ENCODE data around the gene ARID4A.
"Not testable (repeated sequence)": the region's sequence is repeated elsewhere in the genome, so short reads cannot be mapped to it uniquely, and the experiment has no call there.

Gene ARID4A

GRCh38 chr14:58305730-58306129 is 7.4 kb downstream of the ARID4A start:
- Histone ChIP-seq H3K9me3 (ENCODE audit: control insufficient read depth, low read length) (no peaks in the 10 kb centered on the region), H3K4me3 (ENCODE audit: insufficient read depth, low read depth, low read length, poor library complexity, severe bottlenecking) (no peak overlapping the region), H3K27me3 (replicated peaks; ENCODE audit: control insufficient read depth, insufficient read depth, low read length, poor library complexity, severe bottlenecking) (no peaks in the 10 kb centered on the region), H3K36me3 (ENCODE audit: control insufficient read depth, insufficient read depth, low read length) (peaks cover 19% of the 10 kb centered on the region), H3K4me1 (ENCODE audit: control insufficient read depth, insufficient read depth, low read length, poor library complexity, severe bottlenecking) (peaks cover 4% of the 10 kb centered on the region), H3K27ac (ENCODE audit: insufficient read depth, low read length, poor library complexity, severe bottlenecking) (no peak overlapping the region)
- DNase-seq = no peak

DNA sequence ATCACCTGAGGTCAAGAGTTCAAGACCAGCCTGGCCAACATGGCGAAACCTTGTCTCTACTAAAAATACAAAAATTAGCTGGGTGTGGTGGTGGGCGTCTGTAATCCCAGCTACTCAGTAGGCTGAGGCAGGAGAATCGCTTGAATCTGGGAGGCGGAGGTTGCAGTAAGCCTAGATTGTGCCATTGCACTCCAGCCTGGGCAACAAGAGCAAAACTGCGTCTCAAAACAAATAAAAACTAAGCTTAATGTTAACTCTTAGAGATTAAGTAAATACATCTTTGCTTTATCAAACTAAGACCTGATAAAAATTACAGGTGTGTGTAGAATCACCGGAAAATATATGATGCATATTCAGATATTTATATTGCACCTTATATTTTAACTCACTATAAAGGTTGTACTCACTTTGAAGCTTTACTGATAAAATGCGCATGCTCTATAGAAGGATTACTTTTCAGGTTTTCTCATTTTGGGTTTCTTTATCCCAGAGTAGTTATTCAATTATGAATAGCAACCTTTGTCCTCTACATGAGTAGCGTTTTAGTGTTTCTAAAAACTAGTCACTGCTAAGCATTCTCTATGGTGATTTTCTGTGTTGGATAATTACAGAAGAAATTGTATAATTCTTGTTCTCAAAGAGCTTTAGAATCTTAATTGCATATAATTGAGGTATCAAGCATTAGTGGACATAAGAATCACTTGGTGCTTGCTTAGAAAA is 9.4 kb downstream of the ARID4A start:
- H3K27ac ChIP-seq (ENCODE audit: insufficient read depth, low read length, poor library complexity, severe bottlenecking) = no peak overlapping the region
- H3K4me3 ChIP-seq (ENCODE audit: insufficient read depth, low read depth, low read length, poor library complexity, severe bottlenecking) = no peak overlapping the region
- H3K27me3 ChIP-seq (replicated peaks; ENCODE audit: control insufficient read depth, insufficient read depth, low read length, poor library complexity, severe bottlenecking) = no peaks in the 10 kb centered on the region
- H3K9me3 ChIP-seq (ENCODE audit: control insufficient read depth, low read length) = no peaks in the 10 kb centered on the region
- no peak for DNase-seq
- H3K4me1 ChIP-seq (ENCODE audit: control insufficient read depth, insufficient read depth, low read length, poor library complexity, severe bottlenecking) = peaks cover 4% of the 10 kb centered on the region
- H3K36me3 ChIP-seq (ENCODE audit: control insufficient read depth, insufficient read depth, low read length) = peaks cover 19% of the 10 kb centered on the region

- Histone ChIP-seq H3K36me3 (ENCODE audit: control insufficient read depth, insufficient read depth, low read length) (peaks cover 18% of the 10 kb centered on the region), H3K27ac (ENCODE audit: insufficient read depth, low read length, poor library complexity, severe bottlenecking) (no peak overlapping the region)
Measured at GRCh38 chr14:58309086-58309485, 10.7 kb downstream of the ARID4A start.

GRCh38 chr14:58313699-58314098 is 15.3 kb downstream of the ARID4A start:
- no peak for DNase-seq
- Histone ChIP-seq H3K4me3 (ENCODE audit: insufficient read depth, low read depth, low read length, poor library complexity, severe bottlenecking) (no peak overlapping the region), H3K9me3 (ENCODE audit: control insufficient read depth, low read length) (no peaks in the 10 kb centered on the region), H3K27me3 (replicated peaks; ENCODE audit: control insufficient read depth, insufficient read depth, low read length, poor library complexity, severe bottlenecking) (no peaks in the 10 kb centered on the region), H3K4me1 (ENCODE audit: control insufficient read depth, insufficient read depth, low read length, poor library complexity, severe bottlenecking) (no peaks in the 10 kb centered on the region), H3K36me3 (ENCODE audit: control insufficient read depth, insufficient read depth, low read length) (peaks cover 21% of the 10 kb centered on the region), H3K27ac (ENCODE audit: insufficient read depth, low read length, poor library complexity, severe bottlenecking) (no peak overlapping the region)

More at GRCh38 chr14:58309086-58309485, 10.7 kb downstream of the ARID4A start:
- no peaks in the 10 kb centered on the region for H3K27me3 ChIP-seq (replicated peaks; ENCODE audit: control insufficient read depth, insufficient read depth, low read length, poor library complexity, severe bottlenecking)
- no peaks in the 10 kb centered on the region for H3K4me1 ChIP-seq (ENCODE audit: control insufficient read depth, insufficient read depth, low read length, poor library complexity, severe bottlenecking)
- no peak for DNase-seq
- no peaks in the 10 kb centered on the region for H3K9me3 ChIP-seq (ENCODE audit: control insufficient read depth, low read length)
- no peak overlapping the region for H3K4me3 ChIP-seq (ENCODE audit: insufficient read depth, low read depth, low read length, poor library complexity, severe bottlenecking)

GRCh38 chr14:58315606-58316005 is 17.3 kb downstream of the ARID4A start:
- Histone ChIP-seq H3K36me3 (ENCODE audit: control insufficient read depth, insufficient read depth, low read length) (peaks cover 27% of the 10 kb centered on the region), H3K9me3 (ENCODE audit: control insufficient read depth, low read length) (no peaks in the 10 kb centered on the region), H3K4me3 (ENCODE audit: insufficient read depth, low read depth, low read length, poor library complexity, severe bottlenecking) (no peak overlapping the region), H3K4me1 (ENCODE audit: control insufficient read depth, insufficient read depth, low read length, poor library complexity, severe bottlenecking) (no peaks in the 10 kb centered on the region), H3K27me3 (replicated peaks; ENCODE audit: control insufficient read depth, insufficient read depth, low read length, poor library complexity, severe bottlenecking) (no peaks in the 10 kb centered on the region), H3K27ac (ENCODE audit: insufficient read depth, low read length, poor library complexity, severe bottlenecking) (no peak overlapping the region)
- no peak for DNase-seq

DNA sequence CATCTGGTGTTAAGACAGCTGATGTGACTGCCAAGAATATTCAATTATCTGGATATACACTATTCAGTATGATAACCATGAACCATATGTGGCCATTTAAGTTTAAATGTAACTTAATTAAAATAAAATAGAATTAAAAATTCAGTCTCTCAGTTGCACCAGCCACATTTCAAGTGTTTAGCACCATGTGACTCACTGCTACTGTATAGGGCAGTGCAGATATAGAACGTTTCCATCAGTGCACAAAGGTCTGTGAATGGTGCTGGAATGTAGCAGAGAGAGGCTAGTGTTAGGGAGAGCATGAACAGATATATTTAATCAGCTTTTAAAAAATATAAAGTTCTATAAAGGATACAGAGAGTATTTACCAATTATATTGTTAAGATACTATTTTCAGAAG is 28.7 kb downstream of the ARID4A start:
- Histone ChIP-seq H3K4me3 (ENCODE audit: insufficient read depth, low read depth, low read length, poor library complexity, severe bottlenecking) (no peak overlapping the region), H3K27me3 (replicated peaks; ENCODE audit: control insufficient read depth, insufficient read depth, low read length, poor library complexity, severe bottlenecking) (no peaks in the 10 kb centered on the region), H3K36me3 (ENCODE audit: control insufficient read depth, insufficient read depth, low read length) (peaks cover 51% of the 10 kb centered on the region), H3K4me1 (ENCODE audit: control insufficient read depth, insufficient read depth, low read length, poor library complexity, severe bottlenecking) (peaks cover 4% of the 10 kb centered on the region), H3K27ac (ENCODE audit: insufficient read depth, low read length, poor library complexity, severe bottlenecking) (no peak overlapping the region), H3K9me3 (ENCODE audit: control insufficient read depth, low read length) (no peaks in the 10 kb centered on the region)
- no peak for DNase-seq

DNA sequence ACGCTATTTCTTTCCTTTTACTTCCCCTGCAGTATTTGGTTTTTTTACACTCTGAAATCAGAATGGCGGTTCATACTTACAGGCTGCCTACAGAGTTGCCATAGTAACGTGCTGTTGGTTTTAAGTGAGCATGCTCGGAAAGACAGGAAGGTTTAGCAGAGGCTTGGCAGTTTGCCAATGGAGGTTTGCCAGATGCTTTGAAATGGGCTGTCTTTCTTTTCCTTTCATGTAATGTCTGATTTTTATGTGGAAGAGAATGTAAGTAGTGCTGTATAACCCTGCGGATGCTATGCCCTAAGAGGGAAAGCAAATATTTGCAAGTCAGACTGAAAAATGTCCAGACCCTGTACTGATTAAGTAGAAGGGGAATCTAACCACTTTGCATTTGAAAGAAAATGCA is 32.8 kb downstream of the ARID4A start:
- H3K4me1 ChIP-seq (ENCODE audit: control insufficient read depth, insufficient read depth, low read length, poor library complexity, severe bottlenecking) = peaks cover 4% of the 10 kb centered on the region
- H3K36me3 ChIP-seq (ENCODE audit: control insufficient read depth, insufficient read depth, low read length) = peaks cover 39% of the 10 kb centered on the region
- H3K27me3 ChIP-seq (replicated peaks; ENCODE audit: control insufficient read depth, insufficient read depth, low read length, poor library complexity, severe bottlenecking) = no peaks in the 10 kb centered on the region
- peak overlapping the region; percentile 67 for H3K27ac ChIP-seq (ENCODE audit: insufficient read depth, low read length, poor library complexity, severe bottlenecking)
- no peak overlapping the region for H3K4me3 ChIP-seq (ENCODE audit: insufficient read depth, low read depth, low read length, poor library complexity, severe bottlenecking)
- no peaks in the 10 kb centered on the region for H3K9me3 ChIP-seq (ENCODE audit: control insufficient read depth, low read length)
- peak; percentile 79 to 88 (median 84) for DNase-seq

DNA sequence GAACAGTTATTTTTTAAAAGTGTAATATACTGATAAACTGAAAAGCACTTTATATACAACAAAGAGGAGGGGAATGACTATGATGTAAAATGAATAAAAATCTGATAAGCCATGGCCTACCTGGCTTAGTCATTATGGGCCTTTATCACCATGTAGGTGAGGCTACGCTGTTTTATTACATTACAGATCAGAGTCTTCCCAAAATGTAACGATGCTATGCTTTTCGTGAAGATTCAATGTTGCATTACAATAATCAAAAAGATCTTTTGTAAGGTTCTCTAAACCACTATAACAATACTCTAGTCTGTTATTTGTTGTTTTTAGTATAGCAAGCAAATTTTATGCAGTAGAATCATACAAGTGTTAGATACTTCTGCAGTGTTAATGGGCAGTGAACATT is 34.2 kb downstream of the ARID4A start:
- DNase-seq = no peak
- Histone ChIP-seq H3K27me3 (replicated peaks; ENCODE audit: control insufficient read depth, insufficient read depth, low read length, poor library complexity, severe bottlenecking) (no peaks in the 10 kb centered on the region), H3K9me3 (ENCODE audit: control insufficient read depth, low read length) (no peaks in the 10 kb centered on the region), H3K4me3 (ENCODE audit: insufficient read depth, low read depth, low read length, poor library complexity, severe bottlenecking) (no peak overlapping the region), H3K27ac (ENCODE audit: insufficient read depth, low read length, poor library complexity, severe bottlenecking) (no peak overlapping the region), H3K4me1 (ENCODE audit: control insufficient read depth, insufficient read depth, low read length, poor library complexity, severe bottlenecking) (peaks cover 4% of the 10 kb centered on the region), H3K36me3 (ENCODE audit: control insufficient read depth, insufficient read depth, low read length) (peaks cover 35% of the 10 kb centered on the region)

DNA sequence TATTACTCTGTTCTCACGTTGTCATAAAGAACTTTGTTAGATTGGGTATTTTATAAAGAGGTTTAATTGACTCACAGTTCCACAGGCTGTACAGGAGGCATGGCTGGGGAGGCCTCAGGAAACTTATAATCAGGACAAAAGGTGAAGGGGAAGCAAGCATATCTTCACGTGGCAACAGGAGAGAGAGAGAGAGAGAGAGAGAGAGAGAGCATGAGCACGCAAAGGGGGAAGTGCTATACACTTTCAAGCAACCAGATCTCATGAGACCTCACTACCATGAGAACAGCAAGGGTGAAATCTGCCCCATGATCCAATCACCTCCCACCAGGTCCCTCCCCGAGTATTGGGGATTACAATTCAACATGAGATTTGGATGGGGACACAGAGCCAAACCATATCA is 41.3 kb downstream of the ARID4A start:
- not testable (repeated sequence) for H3K9me3 ChIP-seq (ENCODE audit: control insufficient read depth, low read length); H3K27me3 ChIP-seq (replicated peaks; ENCODE audit: control insufficient read depth, insufficient read depth, low read length, poor library complexity, severe bottlenecking); H3K4me3 ChIP-seq (ENCODE audit: insufficient read depth, low read depth, low read length, poor library complexity, severe bottlenecking); DNase-seq; H3K27ac ChIP-seq (ENCODE audit: insufficient read depth, low read length, poor library complexity, severe bottlenecking); H3K4me1 ChIP-seq (ENCODE audit: control insufficient read depth, insufficient read depth, low read length, poor library complexity, severe bottlenecking)
- H3K36me3 ChIP-seq (ENCODE audit: control insufficient read depth, insufficient read depth, low read length) = peaks cover 28% of the 10 kb centered on the region

DNA sequence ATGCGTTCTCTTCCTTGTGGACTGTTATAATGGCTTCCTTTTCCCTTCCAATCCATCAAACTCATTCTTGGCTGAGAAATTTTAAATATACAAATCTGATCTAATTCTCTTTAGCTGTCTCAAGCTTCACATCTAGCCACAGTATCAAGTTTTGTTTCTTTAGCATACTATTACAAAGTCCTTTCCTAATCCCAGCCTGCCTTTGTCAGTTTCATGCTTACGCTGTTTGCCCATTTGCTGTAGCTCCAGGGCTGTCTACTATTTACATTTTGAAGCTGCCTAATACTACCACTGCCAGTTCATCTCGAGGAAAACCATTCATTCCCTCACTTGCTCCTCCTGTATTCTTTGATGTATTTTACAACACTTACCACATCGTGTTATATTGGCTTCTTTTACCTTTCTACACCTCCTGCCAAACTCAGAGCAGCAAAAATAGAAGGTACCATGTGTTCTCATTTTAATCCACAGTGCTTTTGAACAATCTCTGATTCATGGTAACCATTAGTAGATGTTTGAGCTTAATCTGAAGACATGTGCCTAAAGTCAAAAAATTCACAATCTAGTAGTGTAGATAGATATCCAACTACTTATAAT is 42.9 kb downstream of the ARID4A start:
- Histone ChIP-seq H3K4me3 (ENCODE audit: insufficient read depth, low read depth, low read length, poor library complexity, severe bottlenecking) (no peak overlapping the region), H3K36me3 (ENCODE audit: control insufficient read depth, insufficient read depth, low read length) (peaks cover 28% of the 10 kb centered on the region)

More for the DNA sequence above, 42.9 kb downstream of the ARID4A start:
- no peaks in the 10 kb centered on the region for H3K27me3 ChIP-seq (replicated peaks; ENCODE audit: control insufficient read depth, insufficient read depth, low read length, poor library complexity, severe bottlenecking)
- no peak overlapping the region for H3K27ac ChIP-seq (ENCODE audit: insufficient read depth, low read length, poor library complexity, severe bottlenecking)
- no peaks in the 10 kb centered on the region for H3K9me3 ChIP-seq (ENCODE audit: control insufficient read depth, low read length)
- no peak for DNase-seq
- no peaks in the 10 kb centered on the region for H3K4me1 ChIP-seq (ENCODE audit: control insufficient read depth, insufficient read depth, low read length, poor library complexity, severe bottlenecking)
